Thyroid gland (tissue), 4 donors: ENCODE data around the gene POC1A. TPM values are rescaled to one million over a fixed set of nuclear protein-coding genes. Genes with fewer than 3 reads are reported as not detected.

Experiments
- DNase-seq, 2 donors: peaks; one replicate each; pipeline ENCODE4 v3.0.0-alpha.2; 2019
- H3K27ac ChIP-seq, 3 donors: fragments of 200-600 bp; sonication (generic); 1 replicate in 2 of 3; 2 replicates in 1 of 3; pipeline ENCODE4 v1.5.1; 2016 to 2019; ENCODE audit warnings: mild to moderate bottlenecking in 1 of 3, moderate library complexity in 1 of 3
- H3K27me3 ChIP-seq: fragments of 200-600 bp; sonication (generic); one replicate; pipeline ENCODE4 v1.5.1; 2019
- H3K36me3 ChIP-seq, 2 donors: fragments of 200-600 bp; sonication (generic); one replicate each; pipeline ENCODE4 v1.5.1; 2016 to 2019
- H3K4me1 ChIP-seq, 2 donors: fragments of 200-600 bp; sonication (generic); one replicate each; pipeline ENCODE4 v1.5.1; 2017 to 2019
- H3K4me3 ChIP-seq, 3 donors: fragments of 200-600 bp; sonication (generic); replicated peaks in 1 of 3; 1 replicate in 2 of 3; 2 replicates in 1 of 3; pipeline ENCODE4 v1.5.1; 2016; ENCODE audit warnings: mild to moderate bottlenecking in 1 of 3
- H3K9me3 ChIP-seq: fragments of 200-600 bp; sonication (generic); one replicate; pipeline ENCODE4 v1.5.1; 2017
- CTCF ChIP-seq, 6 experiments: fragments of 200-600 bp in 3 of 6; fragments of 450-650 bp in 3 of 6; sonication (generic) in 3 of 6; IDR thresholded peaks; one replicate each; pipeline ENCODE4 v1.5.1; 2016 to 2019; ENCODE audit warnings: antibody characterized with exemption in 6 of 6, mild to moderate bottlenecking in 2 of 6, inconsistent platforms in 1 of 6, moderate library complexity in 1 of 6
- POLR2A ChIP-seq, 2 donors: fragments of 450-650 bp; IDR thresholded peaks; one replicate each; pipeline ENCODE4 v1.6.1; 2017; ENCODE audit warnings: antibody characterized with exemption in 2 of 2, mild to moderate bottlenecking in 2 of 2, moderate library complexity in 1 of 2
- WGBS, 2 donors: methylation state at CpG; one replicate each; pipeline ENCODE4 v1.1.5; 2017; 5-methylcytosine and 5-hydroxymethylcytosine counted together
- intact Hi-C: fragments of 100-400 bp; cut with DNase I; formaldehyde crosslinking; loops from one replicate; pipeline ENCODE4 v1.15.1; 2023
- total RNA-seq, 4 donors: library from RNA; depleted of rRNA; stranded (reverse); fragments of >200 nt; gene quantifications; one replicate each; pipeline ENCODE4 v1.2.3, GENCODE V29; 2016

Gene POC1A
- total RNA-seq, 4 donors from 2014 or later: 0.40 to 2.8 (median 1.5) TPM

- Histone ChIP-seq H3K9me3 (no peaks in the 10 kb centered on the region), H3K27ac (peak overlapping the region in 2 of 3 donors; percentile 27 to 79), H3K27me3 (no peaks in the 10 kb centered on the region), H3K4me1 (peaks cover 29 to 47% of the 10 kb centered on the region in 2 donors), H3K4me3 (no peak overlapping the region), H3K36me3 (peaks cover 0 to 3% of the 10 kb centered on the region in 2 donors)
- no peak for TF ChIP-seq POLR2A (IDR thresholded peaks at IDR 0.05)
- no peak for TF ChIP-seq CTCF (IDR thresholded peaks at IDR 0.05)
- 77 to 80% methylated on average over 10 of the region's 10 CpGs for WGBS, 2 donors
- DNase-seq: no peak
- intact Hi-C loops: no loop called here
Observed at GRCh38 chr3:52195823-52196331, 41.7 kb upstream of the POC1A start.

- TF ChIP-seq CTCF (IDR thresholded peaks at IDR 0.05) (no peak), POLR2A (IDR thresholded peaks at IDR 0.05) (no peak)
- 90 to 95% methylated on average over 3 of the region's 3 CpGs for WGBS, 2 donors
- Histone ChIP-seq H3K9me3 (no peaks in the 10 kb centered on the region), H3K4me3 (no peak overlapping the region), H3K4me1 (peaks cover 28 to 54% of the 10 kb centered on the region in 2 donors), H3K27me3 (no peaks in the 10 kb centered on the region), H3K27ac (peak overlapping the region in 1 of 3 donors; percentile 20), H3K36me3 (peaks cover 0 to 3% of the 10 kb centered on the region in 2 donors)
- DNase-seq: no peak
- intact Hi-C loops: no loop called here
Observed at GRCh38 chr3:52195291-52195597, 41.0 kb upstream of the POC1A start.

- 42 to 43% methylated on average over 14 of the region's 14 CpGs for WGBS, 2 donors
- Histone ChIP-seq H3K4me1 (peaks cover 33 to 59% of the 10 kb centered on the region in 2 donors), H3K9me3 (no peaks in the 10 kb centered on the region), H3K36me3 (peaks cover 0 to under 1% of the 10 kb centered on the region in 2 donors), H3K27ac (peak overlapping the region in 2 of 3 donors; percentile 18 to 45), H3K4me3 (no peak overlapping the region), H3K27me3 (no peaks in the 10 kb centered on the region)
- TF ChIP-seq POLR2A (IDR thresholded peaks at IDR 0.05): no peak
- no peak for TF ChIP-seq CTCF (IDR thresholded peaks at IDR 0.05)
- intact Hi-C loops: loop anchor here (5.0 kb wide), 1 partner anchor 47 kb away; no protein-coding TSS in a partner anchor
- peak; percentile 97 to 98 for DNase-seq
Observed at GRCh38 chr3:52194485-52195290, 40.5 kb upstream of the POC1A start.

GRCh38 chr3:52193065-52193464, 38.8 kb upstream of the POC1A start:
- 84 to 85% methylated on average over 5 to 12 of the region's 18 CpGs for WGBS, 2 donors
- H3K9me3 ChIP-seq: no peaks in the 10 kb centered on the region
- peaks cover 27 to 51% of the 10 kb centered on the region in 2 donors for H3K4me1 ChIP-seq
- no peak overlapping the region for H3K4me3 ChIP-seq
- no peaks in the 10 kb centered on the region for H3K36me3 ChIP-seq
- no peak for TF ChIP-seq CTCF (IDR thresholded peaks at IDR 0.05)
- no peak for TF ChIP-seq POLR2A (IDR thresholded peaks at IDR 0.05)
- peak; percentile 61 to 66 for DNase-seq
- no peaks in the 10 kb centered on the region for H3K27me3 ChIP-seq
- no peak overlapping the region for H3K27ac ChIP-seq
- intact Hi-C loops: loop anchor here (5.0 kb wide), 1 partner anchor 46 kb away; no protein-coding TSS in a partner anchor

- no peaks in the 10 kb centered on the region for H3K9me3 ChIP-seq
- H3K27me3 ChIP-seq: no peaks in the 10 kb centered on the region
- DNase-seq: no peak
- no peak overlapping the region for H3K27ac ChIP-seq
- intact Hi-C loops: loop anchor here (5.0 kb wide), 1 partner anchor 44 kb away; no protein-coding TSS in a partner anchor
- H3K36me3 ChIP-seq: no peaks in the 10 kb centered on the region
- TF ChIP-seq POLR2A (IDR thresholded peaks at IDR 0.05): no peak
- 93 to 100% methylated on average over 4 of the region's 4 CpGs for WGBS, 2 donors
- peaks cover 20 to 39% of the 10 kb centered on the region in 2 donors for H3K4me1 ChIP-seq
- H3K4me3 ChIP-seq: no peak overlapping the region
Observed at GRCh38 chr3:52191663-52192062, 37.4 kb upstream of the POC1A start.
